NAMALWA (cell line): ENCODE measurements around the gene GJA3.

Experiments
- DNase-seq: peaks from one replicate; pipeline ENCODE4 v3.0.0-alpha.2; 2015; ENCODE audit warnings: low spot score

The GJA3 gene

GRCh38 chr13:20160306-20161274 is at the start of gene GJA3:
Gene GJA3, minus strand, starts transcription at chr13:20161052. Its CDS starts 17,764 bp downstream, at chr13:20143288.
- DNase-seq: no peak

GRCh38 chr13:20209948-20210347 is 49.1 kb upstream of the GJA3 start:
- no peak for DNase-seq

- DNase-seq: no peak
These were observed 45.9 kb upstream of the GJA3 start for GRCh38 chr13:20206698-20207235.

- DNase-seq: no peak
These were observed 45.3 kb upstream of the GJA3 start for GRCh38 chr13:20206065-20206697.

- DNase-seq: no peak
These were observed 37.9 kb upstream of the GJA3 start for GRCh38 chr13:20198781-20199180.

GRCh38 chr13:20197361-20197834 is 36.5 kb upstream of the GJA3 start:
- peak; percentile 68 for DNase-seq

- DNase-seq: no peak
These were observed 34.9 kb upstream of the GJA3 start for GRCh38 chr13:20195801-20196200.

GRCh38 chr13:20193907-20194631 is 33.2 kb upstream of the GJA3 start:
- DNase-seq: no peak

- DNase-seq: no peak
These were observed 32.5 kb upstream of the GJA3 start for GRCh38 chr13:20193162-20193906.

- DNase-seq: no peak
These were observed 31.9 kb upstream of the GJA3 start, which contains the start of gene GJB2 for GRCh38 chr13:20192836-20193161. Gene GJB2, minus strand, starts transcription at chr13:20192938. Its CDS starts 3,357 bp downstream, at chr13:20189581.

- no peak for DNase-seq
These were observed 31.4 kb upstream of the GJA3 start for GRCh38 chr13:20192158-20192835.

GRCh38 chr13:20191311-20192157 is 30.7 kb upstream of the GJA3 start:
- peak; percentile 8 for DNase-seq

- no peak for DNase-seq
These were observed 29.8 kb upstream of the GJA3 start for GRCh38 chr13:20190481-20191310.

- no peak for DNase-seq
These were observed 29.2 kb upstream of the GJA3 start for GRCh38 chr13:20190076-20190475.

- DNase-seq: no peak
These were observed 28.1 kb upstream of the GJA3 start for GRCh38 chr13:20188667-20189553.

- no peak for DNase-seq
These were observed 25.9 kb upstream of the GJA3 start for GRCh38 chr13:20186771-20187170.

GRCh38 chr13:20185366-20186056 is 24.7 kb upstream of the GJA3 start:
- DNase-seq: no peak
